H1 (cell line): Measurements from ENCODE around the gene NPC2. TPM values are rescaled to one million over a fixed set of nuclear protein-coding genes. Genes with fewer than 3 reads are reported as not detected.

Source experiments
- CTCF ChIA-PET: fragments of 300-600 bp; sonication (Branson Sonifier 250); formaldehyde crosslinking; loops from one replicate; lab custom pipeline; 2021; ENCODE audit not compliant: partially characterized antibody; lab: Charles Lee
- POLR2A ChIA-PET: fragments of 300-600 bp; sonication (Branson Sonifier 250); formaldehyde crosslinking; loops from one replicate; lab custom pipeline; 2021; ENCODE audit warnings: inconsistent platforms; ENCODE audit not compliant: partially characterized antibody; lab: Charles Lee
- DNase-seq, 2 experiments: peaks; one replicate each; pipeline versions ENCODE4 v3.0.0 to v3.0.0-alpha.2; 2010 to 2022; ENCODE audit warnings: low spot score in 2 of 2, low read depth in 1 of 2, mixed read lengths in 1 of 2
- FAIRE-seq: peaks from 2 replicates; lab custom pipeline; 2011; peaks lifted over from hg19 to GRCh38; lab: Jason Lieb, UNC
- H2AFZ ChIP-seq: 2 replicates; pipeline ENCODE4 v1.8.1; 2012; ENCODE audit warnings: low read length, inconsistent platforms
- H2AK5ac ChIP-seq: 2 replicates; pipeline ENCODE4 v1.6.1; 2013; ENCODE audit warnings: low read depth, low read length
- H2BK120ac ChIP-seq: replicated peaks from 2 replicates; pipeline ENCODE3; 2013; ENCODE audit warnings: low read depth, low read length, inconsistent platforms
- H2BK12ac ChIP-seq: 2 replicates; pipeline ENCODE4 v1.6.1; 2013; ENCODE audit warnings: low read depth, low read length
- H2BK15ac ChIP-seq: 2 replicates; pipeline ENCODE4 v1.6.1; 2013; ENCODE audit warnings: low read length
- H2BK20ac ChIP-seq: 2 replicates; pipeline ENCODE4 v1.6.1; 2013; ENCODE audit warnings: low read length
- H2BK5ac ChIP-seq: 2 replicates; pipeline ENCODE4 v1.6.1; 2013; ENCODE audit warnings: low read depth, low read length
- H3K14ac ChIP-seq: 2 replicates; pipeline ENCODE4 v1.6.1; 2013; ENCODE audit warnings: inconsistent platforms; ENCODE audit not compliant: insufficient read length
- H3K18ac ChIP-seq: 2 replicates; pipeline ENCODE4 v1.6.1; 2013; ENCODE audit warnings: low read length; ENCODE audit errors: extremely low read depth
- H3K23ac ChIP-seq: 2 replicates; pipeline ENCODE4 v1.6.1; 2013; ENCODE audit warnings: inconsistent platforms; ENCODE audit not compliant: insufficient read length
- H3K23me2 ChIP-seq: 2 replicates; pipeline ENCODE4 v1.6.1; 2013; ENCODE audit warnings: low read depth, low read length
- H3K27ac ChIP-seq: 2 replicates; pipeline ENCODE4 v1.6.1; 2011; ENCODE audit warnings: low read depth, low read length, inconsistent platforms
- H3K27me3 ChIP-seq, 4 experiments: replicated peaks in 1 of 4; 1 replicate in 1 of 4; 2 replicates in 3 of 4; pipeline versions ENCODE4 v1.6.1 to v1.8.1; 2011 to 2013; ENCODE audit warnings: low read length in 3 of 4, mild to moderate bottlenecking in 3 of 4, inconsistent platforms in 2 of 4, mixed read lengths in 2 of 4, moderate library complexity in 1 of 4; ENCODE audit not compliant: control insufficient read depth in 3 of 4, insufficient read depth in 3 of 4; ENCODE audit errors: extremely low read depth in 1 of 4
- H3K36me3 ChIP-seq, 4 experiments: 2 replicates each; pipeline versions ENCODE4 v1.6.1 to v1.8.1; 2011 to 2013; ENCODE audit warnings: mild to moderate bottlenecking in 4 of 4, low read length in 3 of 4, moderate library complexity in 2 of 4, control low read depth in 1 of 4, inconsistent platforms in 1 of 4; ENCODE audit not compliant: insufficient read depth in 4 of 4, control insufficient read depth in 2 of 4
- H3K4ac ChIP-seq: replicated peaks from 2 replicates; pipeline ENCODE3; 2013; ENCODE audit warnings: low read length, low read depth, mixed read lengths, inconsistent platforms; ENCODE audit not compliant: insufficient read length
- H3K4me1 ChIP-seq, 4 experiments: replicated peaks in 1 of 4; 1 replicate in 1 of 4; 2 replicates in 3 of 4; pipeline versions ENCODE4 v1.6.1 to v1.8.1; 2011 to 2013; ENCODE audit warnings: low read length in 3 of 4, inconsistent platforms in 2 of 4, mixed read lengths in 1 of 4; ENCODE audit not compliant: insufficient read depth in 4 of 4, control insufficient read depth in 3 of 4
- H3K4me2 ChIP-seq, 2 experiments: 2 replicates each; pipeline versions ENCODE4 v1.6.1 to v1.8.1; 2011 to 2013; ENCODE audit warnings: low read depth in 2 of 2, low read length in 2 of 2, control low read depth in 1 of 2, inconsistent platforms in 1 of 2, mild to moderate bottlenecking in 1 of 2; ENCODE audit not compliant: insufficient read depth in 1 of 2
- H3K4me3 ChIP-seq, 4 experiments: fragments of 200-600, 300-600 bp in 1 of 4; sonication (generic), shearing (Covaris generic), sonication (Bioruptor Twin) in 1 of 4; 2 replicates each; pipeline versions ENCODE4 v1.5.1 to v1.8.1; 2011 to 2016; ENCODE audit warnings: low read length in 4 of 4, low read depth in 3 of 4, control low read depth in 2 of 4, inconsistent platforms in 2 of 4, mild to moderate bottlenecking in 2 of 4, mixed read lengths in 1 of 4, moderate library complexity in 1 of 4; ENCODE audit not compliant: insufficient read depth in 2 of 4; ENCODE audit errors: extremely low read depth in 1 of 4
- H3K56ac ChIP-seq: replicated peaks from 2 replicates; pipeline ENCODE3; 2013; ENCODE audit warnings: low read depth, mild to moderate bottlenecking, mixed read lengths, low read length, inconsistent platforms; ENCODE audit not compliant: insufficient read length
- H3K79me1 ChIP-seq: 2 replicates; pipeline ENCODE4 v1.6.1; 2013; ENCODE audit warnings: low read depth, low read length, control low read depth
- H3K79me2 ChIP-seq, 2 experiments: 2 replicates each; pipeline versions ENCODE4 v1.6.1 to v1.8.1; 2012 to 2013; ENCODE audit warnings: low read length in 2 of 2, mild to moderate bottlenecking in 2 of 2, inconsistent platforms in 1 of 2; ENCODE audit not compliant: insufficient read depth in 2 of 2, control insufficient read depth in 1 of 2
- H3K9ac ChIP-seq, 4 experiments: replicated peaks in 1 of 4; 1 replicate in 1 of 4; 2 replicates in 3 of 4; pipeline versions ENCODE4 v1.6.1 to v1.8.1; 2011 to 2013; ENCODE audit warnings: low read depth in 3 of 4, low read length in 3 of 4, control low read depth in 2 of 4, mild to moderate bottlenecking in 2 of 4, moderate library complexity in 2 of 4, inconsistent platforms in 1 of 4; ENCODE audit errors: extremely low read depth in 1 of 4
- H3K9me3 ChIP-seq, 2 experiments: 2 replicates each; pipeline versions ENCODE4 v1.6.1 to v1.8.1; 2012 to 2013; ENCODE audit warnings: mild to moderate bottlenecking in 2 of 2, moderate library complexity in 2 of 2, control low read depth in 1 of 2, inconsistent platforms in 1 of 2, low read depth in 1 of 2, low read length in 1 of 2, mixed read lengths in 1 of 2; ENCODE audit not compliant: insufficient read depth in 2 of 2
- H4K20me1 ChIP-seq, 2 experiments: replicated peaks in 1 of 2; 2 replicates each; pipeline versions ENCODE3 to v1.8.1; 2011 to 2013; ENCODE audit warnings: inconsistent platforms in 2 of 2, low read length in 2 of 2, mild to moderate bottlenecking in 1 of 2; ENCODE audit not compliant: insufficient read depth in 2 of 2, control insufficient read depth in 1 of 2
- H4K5ac ChIP-seq: 2 replicates; pipeline ENCODE4 v1.6.1; 2013; ENCODE audit warnings: low read length, low read depth, mixed read lengths, inconsistent platforms; ENCODE audit not compliant: insufficient read length
- H4K8ac ChIP-seq: 2 replicates; pipeline ENCODE4 v1.8.0; 2013; ENCODE audit warnings: mild to moderate bottlenecking, moderate library complexity, low read length, inconsistent platforms; ENCODE audit not compliant: insufficient read depth; ENCODE audit errors: extremely low read depth
- H4K91ac ChIP-seq: replicated peaks from 2 replicates; pipeline ENCODE3; 2013; ENCODE audit warnings: low read length, mixed read lengths, inconsistent platforms; ENCODE audit not compliant: insufficient read length
- BACH1 ChIP-seq: IDR thresholded peaks from 2 replicates; pipeline ENCODE4 v1.6.1; 2012; ENCODE audit warnings: low read length, improper control_type of control experiment
- CBX5 ChIP-seq: fragments of 300-800, 300-1000 bp; sonication (generic); IDR thresholded peaks from 2 replicates; pipeline ENCODE4 v1.7.1; 2016; ENCODE audit warnings: antibody characterized with exemption, low read length, low read depth
- POLR2A ChIP-seq, 2 experiments: IDR thresholded peaks; 1 replicate in 1 of 2; 2 replicates in 1 of 2; pipeline ENCODE4 v1.6.1; 2011; ENCODE audit warnings: low read depth in 2 of 2, low read length in 2 of 2, mild to moderate bottlenecking in 2 of 2; ENCODE audit errors: control extremely low read depth in 1 of 2
- SRF ChIP-seq: IDR thresholded peaks from 2 replicates; pipeline ENCODE4 v1.6.1; 2011; ENCODE audit warnings: mild to moderate bottlenecking, low read depth, low read length, moderate library complexity
- TBP ChIP-seq: IDR thresholded peaks from 2 replicates; pipeline ENCODE4 v1.6.1; 2011; ENCODE audit warnings: low read depth, low read length, improper control_type of control experiment
- WGBS, 2 experiments: shearing (Covaris generic) in 1 of 2; methylation state at CpG; one replicate each; pipeline versions ENCODE4 v1.1.6 to v1.1.7; 2013 to 2015; ENCODE audit warnings: low lambda C conversion rate in 2 of 2, mixed read lengths in 2 of 2, inconsistent platforms in 1 of 2, low coverage in 1 of 2, missing lambda C conversion rate in 1 of 2; ENCODE audit not compliant: insufficient replicate concordance in 2 of 2, insufficient coverage in 1 of 2, insufficient read length in 1 of 2; ENCODE audit errors: extremely low coverage in 1 of 2, missing lambda C conversion rate in 1 of 2; 5-methylcytosine and 5-hydroxymethylcytosine counted together
- polyA plus RNA-seq, 7 experiments: library from polyadenylated mRNA; depleted of rRNA in 3 of 7; stranded (reverse) in 5 of 7; unstranded in 2 of 7; fragments of >200 nt in 5 of 7; fragments of 200-250 nt in 2 of 7; gene quantifications; 1 replicate in 5 of 7; 2 replicates in 1 of 7; 4 replicates in 1 of 7; pipeline versions ENCODE4 v1.2.1 to v1.2.3, GENCODE V29; 2011 to 2013; ENCODE audit warnings: missing spikeins in 2 of 7, mixed read lengths in 2 of 7
- total RNA-seq: library from RNA; stranded (reverse); fragmentation: NEBNext Ultra II Directional; extraction: Animal tissue kit (Norgen Biotek cat#: 25700); gene quantifications from 2 replicates; pipeline ENCODE4 v1.2.1, GENCODE V29; 2021

Gene NPC2
- total and polyA plus RNA-seq, 2 of the 8 experiments (the other 6 are each of a cell fraction or from before 2014, with no cell fraction given) = 178 to 258 TPM

DNA sequence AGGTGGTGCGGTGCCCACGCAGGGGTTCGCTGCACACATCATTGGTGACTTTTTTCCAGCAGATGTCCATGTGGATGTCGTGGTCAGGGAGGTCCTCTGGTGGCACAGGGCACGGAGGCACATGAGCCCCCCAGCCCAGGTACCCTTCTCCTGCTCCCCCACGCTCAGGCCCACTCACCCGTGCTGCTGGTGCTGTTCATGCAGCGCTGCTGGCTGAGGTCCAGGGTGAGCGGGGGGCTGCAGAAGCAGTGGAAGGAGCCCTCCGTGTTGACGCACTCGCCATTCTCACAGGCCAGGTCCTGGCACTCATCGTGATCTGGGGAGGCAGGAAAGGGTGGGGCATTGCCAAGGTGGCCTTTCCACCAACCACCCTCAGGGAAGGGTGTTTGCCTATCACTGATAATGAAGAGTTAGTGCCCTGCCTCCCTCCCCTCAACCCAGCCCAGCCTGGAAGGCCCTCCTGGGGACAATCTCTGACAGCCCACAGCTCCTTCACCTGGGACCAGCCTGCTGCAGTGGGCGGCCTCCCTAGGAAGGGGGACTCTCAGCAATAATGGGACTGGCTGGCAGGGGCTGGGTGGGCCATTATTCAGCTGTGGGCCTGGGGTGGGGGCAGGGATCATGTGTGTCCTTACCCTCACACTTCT lies 10.3 kb upstream of the NPC2 start:
- Histone ChIP-seq H3K14ac (no peak overlapping the region), H3K4me2 (no peak overlapping the region), H2BK15ac (no peak overlapping the region; the same call in 1 of the 2 replicates), H2BK20ac (no peak overlapping the region), H4K5ac (no peak overlapping the region), H3K4me1 (peaks cover 4 to 19% (median 16%) of the 10 kb centered on the region in 4 experiments), H3K56ac (no peak overlapping the region), H2AK5ac (no peak overlapping the region), H3K9me3 (no peaks in the 10 kb centered on the region), H2BK120ac (no peak overlapping the region), H3K36me3 (no peaks in the 10 kb centered on the region), H4K20me1 (peaks cover 0 to 1% of the 10 kb centered on the region in 2 experiments), H4K91ac (no peak overlapping the region), H3K27me3 (no peaks in the 10 kb centered on the region), H3K79me2 (no peaks in the 10 kb centered on the region), H3K9ac (no peak overlapping the region), H3K18ac (no peak overlapping the region), H3K4ac (no peak overlapping the region), H2BK5ac (no peak overlapping the region), H3K23me2 (no peaks in the 10 kb centered on the region), H3K79me1 (no peaks in the 10 kb centered on the region), H2AFZ (no peak overlapping the region), H3K23ac (no peak overlapping the region), H4K8ac (no peak overlapping the region), H3K4me3 (no peak overlapping the region), H3K27ac (no peak overlapping the region), H2BK12ac (no peak overlapping the region)
- 91% methylated on average over 14 of the region's 14 CpGs; no CpG with 5 or more reads in 1 of the 2 experiments for WGBS, 2 experiments
- CTCF ChIA-PET = interaction anchor here (0.6 to 5.1 kb wide), 30 partner anchors 13 to 301 kb away, joined by 3 to 61 read pairs (median 5); no protein-coding TSS in a partner anchor
- DNase-seq = no peak
- no peak for FAIRE-seq
- POLR2A ChIA-PET = interaction anchor here (0.7 kb wide), 1 partner anchor 28 kb away, joined by 3 read pairs; no protein-coding TSS in a partner anchor
- no peak for TF ChIP-seq CBX5
- no peak for TF ChIP-seq TBP
- no peak for TF ChIP-seq SRF
- TF ChIP-seq BACH1 = no peak
- no peak for TF ChIP-seq POLR2A (IDR thresholded peaks at IDR 0.05; ENCODE audit: control extremely low read depth in 1 of 2, low read depth in 2 of 2, low read length in 2 of 2)
